GM23338 (cell line): ENCODE data around the gene SRPK2. TPM values are rescaled to one million over a fixed set of nuclear protein-coding genes. Genes with fewer than 3 reads are reported as not detected.
"Not testable (repeated sequence)": the region's sequence is repeated elsewhere in the genome, so short reads cannot be mapped to it uniquely, and the experiment has no call there.

Experiments used
- ATAC-seq: fragments of 200-7000 bp; cut with Tn5 transposase; 3 replicates; pipeline ENCODE4 v1.9.1; 2020
- DNase-seq: peaks from one replicate; pipeline ENCODE4 v3.0.0-alpha.2; 2015; ENCODE audit warnings: low spot score
- H2AFZ ChIP-seq: fragments of 200-600 bp; sonication (generic); 2 replicates; pipeline ENCODE4 v1.8.0; 2016; ENCODE audit warnings: antibody characterized with exemption, mild to moderate bottlenecking, moderate library complexity
- H3F3A ChIP-seq: fragments of 200-600 bp; sonication (generic); replicated peaks from 2 replicates; pipeline ENCODE4 v1.8.0; 2017; ENCODE audit warnings: antibody characterized with exemption, mixed run types, low read depth
- H3K27ac ChIP-seq: fragments of 200-600 bp; sonication (generic); 2 replicates; pipeline ENCODE4 v1.6.1; 2016; ENCODE audit warnings: low read depth
- H3K27me3 ChIP-seq: fragments of 200-600 bp; sonication (generic); 2 replicates; pipeline ENCODE4 v1.8.0; 2016; ENCODE audit warnings: mild to moderate bottlenecking, mixed run types, moderate library complexity; ENCODE audit not compliant: insufficient read depth
- H3K36me3 ChIP-seq: fragments of 200-600 bp; sonication (generic); 2 replicates; pipeline ENCODE4 v1.8.0; 2016; ENCODE audit warnings: mild to moderate bottlenecking; ENCODE audit not compliant: insufficient read depth
- H3K4me1 ChIP-seq: fragments of 200-600 bp; sonication (generic); 2 replicates; pipeline ENCODE4 v1.8.0; 2016; ENCODE audit warnings: mild to moderate bottlenecking, moderate library complexity; ENCODE audit not compliant: insufficient read depth
- H3K4me2 ChIP-seq: fragments of 200-600 bp; sonication (generic); 2 replicates; pipeline ENCODE4 v1.7.1; 2017; ENCODE audit warnings: mixed run types
- H3K4me3 ChIP-seq: fragments of 200-600 bp; sonication (generic); 2 replicates; pipeline ENCODE4 v1.6.1; 2016; ENCODE audit warnings: mixed run types
- H3K79me2 ChIP-seq: fragments of 200-600 bp; sonication (generic); replicated peaks from 2 replicates; pipeline ENCODE4 v1.8.0; 2017; ENCODE audit warnings: mild to moderate bottlenecking; ENCODE audit not compliant: insufficient read depth
- H3K9me2 ChIP-seq: fragments of 200-600 bp; sonication (generic); 2 replicates; pipeline ENCODE4 v1.8.0; 2017; ENCODE audit not compliant: insufficient read depth
- H4K20me1 ChIP-seq: fragments of 200-600 bp; sonication (generic); replicated peaks from 2 replicates; pipeline ENCODE4 v1.8.0; 2017; ENCODE audit warnings: mild to moderate bottlenecking; ENCODE audit not compliant: insufficient read depth
- H3K27ac Mint-ChIP-seq: 2 replicates; pipeline ENCODE4 v1.8.0; 2020; ENCODE audit warnings: inconsistent platforms, mild to moderate bottlenecking, moderate library complexity, mixed read lengths
- H3K27me3 Mint-ChIP-seq: 3 replicates; pipeline ENCODE4 v1.8.0; 2022; ENCODE audit warnings: low read depth, mild to moderate bottlenecking, moderate library complexity, mixed read lengths, inconsistent platforms; ENCODE audit not compliant: insufficient read depth, poor library complexity
- H3K36me3 Mint-ChIP-seq: 3 replicates; pipeline ENCODE4 v1.8.0; 2021; ENCODE audit warnings: low read depth, mild to moderate bottlenecking, inconsistent platforms, moderate library complexity, mixed read lengths
- H3K4me1 Mint-ChIP-seq: 3 replicates; pipeline ENCODE4 v1.8.0; 2020; ENCODE audit warnings: mild to moderate bottlenecking, inconsistent platforms, mixed read lengths
- H3K4me3 Mint-ChIP-seq: 3 replicates; pipeline ENCODE4 v1.8.0; 2021; ENCODE audit warnings: moderate library complexity, mild to moderate bottlenecking, inconsistent platforms, mixed read lengths
- H3K9me3 Mint-ChIP-seq: 3 replicates; pipeline ENCODE4 v1.8.0; 2020; ENCODE audit warnings: moderate library complexity, mild to moderate bottlenecking, inconsistent platforms, mixed read lengths
- CREB1 ChIP-seq: fragments of 250-450 bp; sonication (Bioruptor Pico); IDR thresholded peaks from 2 replicates; pipeline ENCODE4 v1.5.0; 2020; ENCODE audit warnings: low read depth, mild to moderate bottlenecking, moderate library complexity
- ETS1 ChIP-seq: IDR thresholded peaks from 2 replicates; pipeline ENCODE4 v1.6.1; 2016; ENCODE audit warnings: antibody characterized with exemption
- EZH2 ChIP-seq: fragments of 200-600 bp; sonication (generic); IDR thresholded peaks from one replicate; pipeline ENCODE4 v1.8.0; 2017; ENCODE audit warnings: antibody characterized with exemption, mild to moderate bottlenecking, low read depth; ENCODE audit not compliant: unreplicated experiment
- JUNB ChIP-seq: IDR thresholded peaks from one replicate; pipeline ENCODE4 v1.6.1; 2016; ENCODE audit warnings: antibody characterized with exemption; ENCODE audit not compliant: unreplicated experiment
- POLR2AphosphoS5 ChIP-seq: IDR thresholded peaks from 2 replicates; pipeline ENCODE4 v1.6.1; 2016; ENCODE audit warnings: antibody characterized with exemption, low read depth
- REST ChIP-seq: IDR thresholded peaks from one replicate; pipeline ENCODE4 v1.6.1; 2018; ENCODE audit warnings: antibody characterized with exemption; ENCODE audit not compliant: unreplicated experiment
- STAT1 ChIP-seq: IDR thresholded peaks from one replicate; pipeline ENCODE4 v1.6.1; 2016; ENCODE audit warnings: antibody characterized with exemption; ENCODE audit not compliant: unreplicated experiment
- ZNF331 ChIP-seq: fragments of 250-450 bp; sonication (Bioruptor Pico); IDR thresholded peaks from 2 replicates; pipeline ENCODE4 v1.5.0; 2020; ENCODE audit warnings: low read depth, mild to moderate bottlenecking, moderate library complexity
- polyA plus RNA-seq: library from polyadenylated mRNA; unstranded; fragments of >200 nt; fragmentation: Nextera tagmentation; extraction: Ambion mirVana; gene quantifications from 2 replicates; pipeline ENCODE4 v1.2.1, GENCODE V29; 2016
- total RNA-seq: library from RNA; depleted of rRNA; stranded (reverse); fragments of >200 nt; shearing (Covaris generic); gene quantifications from 2 replicates; pipeline ENCODE4 v1.2.3, GENCODE V29; 2014
- TF ChIP-seq, protein P1 (sequence below), 2 experiments: fragments of 200-600 bp in 1 of 2; sonication (generic) in 1 of 2; conservative IDR thresholded peaks; 2 replicates each; pipeline versions ENCODE4 v1.5.1 to v1.6.1; 2016 to 2017; ENCODE audit warnings: antibody characterized with exemption in 2 of 2, low read depth in 2 of 2, mild to moderate bottlenecking in 2 of 2, moderate library complexity in 1 of 2

SRPK2 gene
- total and polyA plus RNA-seq, 2 experiments from 2014 or later: 66.3 to 91.5 TPM

DNA sequence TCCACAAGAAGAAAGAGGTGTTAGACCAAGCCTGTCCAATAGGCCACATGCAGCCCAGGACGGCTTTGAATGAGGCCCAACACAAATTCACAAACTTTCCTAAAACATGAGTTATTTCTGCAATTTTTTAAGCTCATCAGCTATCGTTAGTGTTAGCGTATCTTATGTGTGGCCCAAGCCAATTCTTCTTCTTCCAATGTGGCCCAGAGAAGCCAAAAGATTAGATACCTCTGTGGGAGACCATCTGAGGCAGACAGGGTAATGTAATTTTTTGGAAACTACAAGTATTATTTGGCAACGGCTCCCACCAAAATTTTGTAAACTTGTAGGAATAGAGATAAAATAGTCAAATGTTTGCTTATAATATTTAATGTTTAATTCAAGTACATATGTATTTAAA lies 153.8 kb downstream of the SRPK2 start:
- H3K4me2 ChIP-seq: no peak overlapping the region
- H3K27me3 ChIP-seq: no peaks in the 10 kb centered on the region
- H3K27ac Mint-ChIP-seq: no peak overlapping the region
- peaks cover 17% of the 10 kb centered on the region; the same call in 1 of the 2 replicates for H3K4me1 ChIP-seq
- H3K9me2 ChIP-seq: no peaks in the 10 kb centered on the region
- peaks cover 2% of the 10 kb centered on the region for H3K27me3 Mint-ChIP-seq
- H3K4me3 ChIP-seq: no peak overlapping the region
- no peaks in the 10 kb centered on the region for H3K36me3 Mint-ChIP-seq
- DNase-seq: no peak
- no peak overlapping the region for H2AFZ ChIP-seq
- no peak for ATAC-seq
- peaks cover 17% of the 10 kb centered on the region for H3K4me1 Mint-ChIP-seq
- no peaks in the 10 kb centered on the region for H3K9me3 Mint-ChIP-seq
- H3F3A ChIP-seq: peaks cover 3% of the 10 kb centered on the region; the same call in 1 of the 2 replicates
- TF ChIP-seq ETS1 (no peak), JUNB (no peak), STAT1 (no peak), POLR2AphosphoS5 (no peak)
- H3K36me3 ChIP-seq: no peaks in the 10 kb centered on the region
- no peak overlapping the region for H3K4me3 Mint-ChIP-seq
- peaks cover 6% of the 10 kb centered on the region for H4K20me1 ChIP-seq
- no peak overlapping the region for H3K27ac ChIP-seq
- H3K79me2 ChIP-seq: peaks cover 73% of the 10 kb centered on the region

GRCh38 chr7:105232829-105233291 lies 155.9 kb downstream of the SRPK2 start:
- H3K9me2 ChIP-seq, ATAC-seq, H3K27ac Mint-ChIP-seq, H3K9me3 Mint-ChIP-seq, H3K27me3 Mint-ChIP-seq, H3K36me3 Mint-ChIP-seq, H2AFZ ChIP-seq, DNase-seq, H3K36me3 ChIP-seq, H4K20me1 ChIP-seq, H3F3A ChIP-seq, H3K4me2 ChIP-seq, H3K4me3 ChIP-seq, H3K27me3 ChIP-seq, H3K4me3 Mint-ChIP-seq: not testable (repeated sequence)
- H3K4me1 ChIP-seq: peaks cover 15% of the 10 kb centered on the region
- H3K27ac ChIP-seq: 0 out of 2 replicates have a peak overlapping the region, but pooled peaks have one; percentile 34
- H3K4me1 Mint-ChIP-seq: peaks cover 18% of the 10 kb centered on the region
- H3K79me2 ChIP-seq: peaks cover 59% of the 10 kb centered on the region

GRCh38 chr7:105230486-105230885 lies 158.2 kb downstream of the SRPK2 start:
- peaks cover 55% of the 10 kb centered on the region for H3K79me2 ChIP-seq
- no peak overlapping the region for H2AFZ ChIP-seq
- peaks cover 2% of the 10 kb centered on the region for H3K27me3 Mint-ChIP-seq
- no peak overlapping the region for H3K27ac Mint-ChIP-seq
- H3K4me1 ChIP-seq: peaks cover 14% of the 10 kb centered on the region
- H3K4me1 Mint-ChIP-seq: peaks cover 16% of the 10 kb centered on the region
- TF ChIP-seq ZNF331 (no peak), EZH2 (no peak), JUNB (no peak), POLR2AphosphoS5 (no peak), REST (no peak), CREB1 (CRISPR knock-in tag) (no peak)
- TF ChIP-seq, protein P1, sequence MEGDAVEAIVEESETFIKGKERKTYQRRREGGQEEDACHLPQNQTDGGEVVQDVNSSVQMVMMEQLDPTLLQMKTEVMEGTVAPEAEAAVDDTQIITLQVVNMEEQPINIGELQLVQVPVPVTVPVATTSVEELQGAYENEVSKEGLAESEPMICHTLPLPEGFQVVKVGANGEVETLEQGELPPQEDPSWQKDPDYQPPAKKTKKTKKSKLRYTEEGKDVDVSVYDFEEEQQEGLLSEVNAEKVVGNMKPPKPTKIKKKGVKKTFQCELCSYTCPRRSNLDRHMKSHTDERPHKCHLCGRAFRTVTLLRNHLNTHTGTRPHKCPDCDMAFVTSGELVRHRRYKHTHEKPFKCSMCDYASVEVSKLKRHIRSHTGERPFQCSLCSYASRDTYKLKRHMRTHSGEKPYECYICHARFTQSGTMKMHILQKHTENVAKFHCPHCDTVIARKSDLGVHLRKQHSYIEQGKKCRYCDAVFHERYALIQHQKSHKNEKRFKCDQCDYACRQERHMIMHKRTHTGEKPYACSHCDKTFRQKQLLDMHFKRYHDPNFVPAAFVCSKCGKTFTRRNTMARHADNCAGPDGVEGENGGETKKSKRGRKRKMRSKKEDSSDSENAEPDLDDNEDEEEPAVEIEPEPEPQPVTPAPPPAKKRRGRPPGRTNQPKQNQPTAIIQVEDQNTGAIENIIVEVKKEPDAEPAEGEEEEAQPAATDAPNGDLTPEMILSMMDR (conservative IDR thresholded peaks at IDR 0.05; ENCODE audit: low read depth in 2 of 2): no peak
- H3K9me3 Mint-ChIP-seq: no peaks in the 10 kb centered on the region
- no peaks in the 10 kb centered on the region for H3K36me3 ChIP-seq
- peaks cover 4% of the 10 kb centered on the region; the same call in 1 of the 3 replicates for H3K36me3 Mint-ChIP-seq
- no peak overlapping the region for H3K27ac ChIP-seq
- H3K4me3 ChIP-seq: no peak overlapping the region
- H3K4me2 ChIP-seq: no peak overlapping the region
- 0 out of 2 replicates have a peak, but pooled peaks cover under 1% of the 10 kb centered on the region for H4K20me1 ChIP-seq
- no peaks in the 10 kb centered on the region for H3K9me2 ChIP-seq
- H3K27me3 ChIP-seq: no peaks in the 10 kb centered on the region
- no peak overlapping the region for H3K4me3 Mint-ChIP-seq
- ATAC-seq: no peak
- peaks cover 10% of the 10 kb centered on the region for H3F3A ChIP-seq
- DNase-seq: no peak
